GM21737 (cell line): ENCODE data around the gene LBHD1.
"Not testable (repeated sequence)": the region's sequence is repeated elsewhere in the genome, so short reads cannot be mapped to it uniquely, and the experiment has no call there.

Source experiments
- ATAC-seq: cut with Tn5 transposase; IDR thresholded peaks from one replicate; pipeline ENCODE4 v1.9.1; 2021; ENCODE audit warnings: mild to moderate bottlenecking, moderate library complexity; ENCODE audit not compliant: unreplicated experiment

Gene LBHD1

DNA sequence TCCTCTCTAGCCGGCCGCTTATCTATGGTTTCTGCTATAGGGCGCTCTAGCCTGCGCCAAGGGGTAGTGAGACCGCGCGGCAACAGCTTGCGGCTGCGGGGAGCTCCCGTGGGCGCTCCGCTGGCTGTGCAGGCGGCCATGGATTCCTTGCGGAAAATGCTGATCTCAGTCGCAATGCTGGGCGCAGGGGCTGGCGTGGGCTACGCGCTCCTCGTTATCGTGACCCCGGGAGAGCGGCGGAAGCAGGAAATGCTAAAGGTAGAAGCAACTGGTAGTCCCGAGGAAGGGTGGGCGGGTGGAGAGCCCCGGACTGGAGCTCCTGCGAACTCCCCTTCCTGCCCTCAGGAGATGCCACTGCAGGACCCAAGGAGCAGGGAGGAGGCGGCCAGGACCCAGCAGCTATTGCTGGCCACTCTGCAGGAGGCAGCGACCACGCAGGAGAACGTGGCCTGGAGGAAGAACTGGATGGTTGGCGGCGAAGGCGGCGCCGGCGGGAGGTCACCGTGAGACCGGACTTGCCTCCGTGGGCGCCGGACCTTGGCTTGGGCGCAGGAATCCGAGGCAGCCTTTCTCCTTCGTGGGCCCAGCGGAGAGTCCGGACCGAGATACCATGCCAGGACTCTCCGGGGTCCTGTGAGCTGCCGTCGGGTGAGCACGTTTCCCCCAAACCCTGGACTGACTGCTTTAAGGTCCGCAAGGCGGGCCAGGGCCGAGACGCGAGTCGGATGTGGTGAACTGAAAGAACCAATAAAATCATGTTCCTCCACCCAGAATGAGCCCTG lies at the start of gene LBHD1, which contains the start of gene UQCC3:
Gene LBHD1 (minus strand): TSS at position 660 of the 782 bp plus-strand sequence. CDS start 2,236 bp downstream, outside the sequence.
Gene UQCC3 (plus strand): TSS at position 66 of the 782 bp plus-strand sequence. CDS start 73 bp downstream, at position 139.
- ATAC-seq, result peak; percentile 45

- no peak for ATAC-seq
Observed at GRCh38 chr11:62719302-62719978, 47.4 kb upstream of the LBHD1 start.

- ATAC-seq, result no peak
Observed at GRCh38 chr11:62716816-62717215, 44.7 kb upstream of the LBHD1 start.

DNA sequence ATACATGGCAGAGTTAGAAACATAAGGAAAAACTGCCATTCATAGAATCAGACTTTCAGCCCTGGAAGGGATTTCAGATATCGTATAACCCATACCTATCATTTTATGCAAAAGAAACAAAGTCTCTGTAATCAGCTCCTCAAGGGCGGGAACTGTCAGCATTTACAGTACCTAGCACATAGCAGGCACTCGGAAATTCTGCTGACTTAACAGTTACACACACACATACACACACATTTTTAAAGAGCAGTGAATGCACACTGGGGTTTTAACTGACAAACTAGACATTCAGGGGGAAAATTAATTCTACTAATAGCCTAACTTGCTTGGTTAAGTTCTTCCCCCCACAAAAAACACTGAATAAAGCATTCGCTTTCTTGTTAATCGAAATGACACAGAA lies 44.1 kb upstream of the LBHD1 start:
- no peak for ATAC-seq

GRCh38 chr11:62715150-62716130 lies 43.4 kb upstream of the LBHD1 start:
- no peak for ATAC-seq

DNA sequence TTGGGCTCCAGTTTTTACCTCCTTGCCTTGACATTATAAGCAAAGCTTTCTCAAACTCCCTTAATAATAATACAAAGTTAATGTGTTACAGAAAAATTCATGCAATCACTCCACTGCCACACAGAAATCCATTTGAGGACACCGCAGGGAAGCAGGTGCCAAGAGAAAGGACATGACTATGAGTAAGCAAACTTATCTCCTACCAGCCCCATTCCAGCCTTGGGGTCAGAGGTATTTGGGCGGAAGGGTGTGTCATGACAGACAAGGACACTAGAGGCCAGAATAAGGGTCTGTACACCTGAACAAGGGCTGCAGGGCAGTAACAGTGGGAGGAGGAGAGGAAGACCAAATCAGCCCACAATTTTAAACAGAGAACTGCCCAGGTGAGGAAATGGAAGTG lies 41.3 kb upstream of the LBHD1 start:
- ATAC-seq, result no peak

- no peak for ATAC-seq
Observed at GRCh38 chr11:62712861-62713260, 40.8 kb upstream of the LBHD1 start.

- ATAC-seq, result no peak
Observed at GRCh38 chr11:62712276-62712812, 40.3 kb upstream of the LBHD1 start.

GRCh38 chr11:62710001-62710345 lies 37.9 kb upstream of the LBHD1 start:
- ATAC-seq, result no peak

- peak; percentile 60 for ATAC-seq
Observed at GRCh38 chr11:62709247-62710000, 37.4 kb upstream of the LBHD1 start.

DNA sequence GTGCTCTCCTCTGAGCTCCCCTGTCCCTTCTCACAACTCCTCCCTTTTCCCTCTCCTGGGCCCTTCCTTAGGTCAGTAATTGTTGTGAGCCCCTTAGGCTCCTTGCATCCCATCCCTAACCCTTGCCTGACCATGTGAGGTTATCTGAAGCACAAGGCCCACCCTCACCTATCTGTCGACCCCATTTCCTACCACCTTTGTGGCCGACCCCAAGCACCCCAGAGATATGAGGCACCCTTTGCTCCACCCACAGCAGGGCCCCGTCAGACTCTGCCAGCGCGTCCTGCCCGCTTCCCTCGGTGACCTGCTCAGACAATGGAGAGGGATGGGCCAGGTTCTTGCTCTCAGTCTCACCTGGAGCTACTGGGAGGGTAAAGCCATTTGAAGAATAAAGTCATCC lies 36.7 kb upstream of the LBHD1 start:
- no peak for ATAC-seq

DNA sequence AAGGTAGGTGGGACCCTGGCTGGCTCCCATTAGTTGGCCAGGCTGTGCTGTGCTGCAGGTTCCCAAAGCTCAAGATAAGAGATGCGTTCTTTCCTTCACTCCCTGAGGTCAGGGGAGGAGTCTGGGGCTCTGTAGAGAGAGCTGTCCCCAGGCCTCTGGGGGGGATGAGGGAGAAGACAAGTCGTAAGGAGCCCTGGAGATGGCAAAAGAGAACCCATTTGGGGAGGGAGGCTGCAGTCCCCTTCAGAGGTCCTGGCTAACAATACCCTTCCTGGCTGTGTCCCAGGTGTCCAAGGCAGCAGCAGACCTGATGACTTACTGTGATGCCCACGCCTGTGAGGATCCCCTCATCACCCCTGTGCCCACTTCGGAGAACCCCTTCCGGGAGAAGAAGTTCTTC lies 36.3 kb upstream of the LBHD1 start:
- no peak for ATAC-seq

GRCh38 chr11:62707277-62707861 lies 35.3 kb upstream of the LBHD1 start, which contains the start of the genes BSCL2 and GNG3:
Gene BSCL2 (minus strand): TSS chr11:62707424. CDS start chr11:62707195, 229 bp downstream.
Gene GNG3 (plus strand): TSS chr11:62707676. CDS start chr11:62708296, 620 bp downstream.
- no peak for ATAC-seq

DNA sequence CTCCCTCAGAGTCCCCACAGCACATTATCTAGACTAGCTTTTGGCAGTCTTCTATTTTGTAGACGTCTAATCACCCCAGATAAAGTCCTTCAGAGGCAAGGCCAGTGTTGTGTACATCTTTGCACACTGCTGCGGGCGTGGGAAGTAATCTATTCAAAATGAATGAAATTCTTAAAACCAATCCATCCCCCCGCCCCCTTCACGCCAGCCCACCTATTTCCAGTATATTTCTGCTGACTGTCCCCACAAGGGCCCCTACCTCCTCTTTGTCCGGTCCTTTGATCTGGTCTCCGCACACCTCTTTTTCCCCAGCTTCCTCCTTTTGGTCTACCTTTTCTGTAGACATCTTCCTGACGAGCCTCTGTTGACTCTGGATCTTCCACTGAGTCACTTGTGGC lies 34.8 kb upstream of the LBHD1 start:
- ATAC-seq, result no peak

- peak; percentile 55 for ATAC-seq
Observed at GRCh38 chr11:62705880-62706849, 34.1 kb upstream of the LBHD1 start.

GRCh38 chr11:62705413-62705812 lies 33.3 kb upstream of the LBHD1 start:
- no peak for ATAC-seq

GRCh38 chr11:62703921-62704320 lies 31.9 kb upstream of the LBHD1 start:
- ATAC-seq, result not testable (repeated sequence)

GRCh38 chr11:62702246-62702645 lies 30.2 kb upstream of the LBHD1 start:
- no peak for ATAC-seq
